Astrocyte (in vitro differentiated cells and primary cell): ENCODE results near the gene MBD2. TPM values are rescaled to one million over a fixed set of nuclear protein-coding genes. Genes with fewer than 3 reads are reported as not detected.
A peak's percentile ranks its signal among the peaks of the same experiment; 100 is the strongest.

Experiments used
- DNase-seq: peaks from one replicate; pipeline ENCODE4 v3.0.0-alpha.2; 2010; ENCODE audit warnings: low read depth
- FAIRE-seq: peaks from 2 replicates; lab custom pipeline; 2011; peaks lifted over from hg19 to GRCh38; lab: Jason Lieb, UNC
- H2AFZ ChIP-seq: 2 replicates; pipeline ENCODE4 v1.6.0; 2012; ENCODE audit warnings: low read depth, low read length, inconsistent platforms
- H3K27ac ChIP-seq: 2 replicates; pipeline ENCODE4 v1.5.1; 2011; ENCODE audit warnings: low read depth, low read length, inconsistent platforms
- H3K27me3 ChIP-seq: 2 replicates; pipeline ENCODE4 v1.6.0; 2011; ENCODE audit warnings: low read length, inconsistent platforms; ENCODE audit not compliant: insufficient read depth
- H3K36me3 ChIP-seq: 2 replicates; pipeline ENCODE4 v1.5.1; 2011; ENCODE audit warnings: low read length, inconsistent platforms; ENCODE audit not compliant: insufficient read depth
- H3K4me1 ChIP-seq: 2 replicates; pipeline ENCODE4 v1.5.1; 2011; ENCODE audit warnings: low read length, inconsistent platforms; ENCODE audit not compliant: insufficient read depth
- H3K4me2 ChIP-seq: 2 replicates; pipeline ENCODE4 v1.6.0; 2012; ENCODE audit warnings: low read length, inconsistent platforms
- H3K4me3 ChIP-seq: 2 replicates; pipeline ENCODE4 v1.5.1; 2011; ENCODE audit warnings: low read depth, mild to moderate bottlenecking, low read length, inconsistent platforms; ENCODE audit not compliant: insufficient read depth
- H3K79me2 ChIP-seq: 2 replicates; pipeline ENCODE4 v1.6.0; 2012; ENCODE audit warnings: mild to moderate bottlenecking, low read length, inconsistent platforms; ENCODE audit not compliant: insufficient read depth
- H3K9ac ChIP-seq: 2 replicates; pipeline ENCODE4 v1.6.0; 2012; ENCODE audit warnings: mild to moderate bottlenecking, low read length, inconsistent platforms
- H3K9me3 ChIP-seq: 2 replicates; pipeline ENCODE4 v1.5.1; 2012; ENCODE audit warnings: low read depth, mild to moderate bottlenecking, low read length, inconsistent platforms; ENCODE audit not compliant: insufficient read depth
- H4K20me1 ChIP-seq: 2 replicates; pipeline ENCODE4 v1.6.0; 2012; ENCODE audit warnings: low read length, inconsistent platforms; ENCODE audit not compliant: insufficient read depth
- H3K27ac Mint-ChIP-seq: one replicate; pipeline ENCODE4 v1.8.0; 2021; ENCODE audit warnings: mild to moderate bottlenecking, mixed read lengths; ENCODE audit not compliant: unreplicated experiment
- H3K27me3 Mint-ChIP-seq: one replicate; pipeline ENCODE4 v1.8.0; 2021; ENCODE audit warnings: low read depth, mixed read lengths; ENCODE audit not compliant: unreplicated experiment
- H3K36me3 Mint-ChIP-seq: one replicate; pipeline ENCODE4 v1.8.0; 2021; ENCODE audit warnings: low read depth, mixed read lengths; ENCODE audit not compliant: unreplicated experiment
- H3K4me1 Mint-ChIP-seq: one replicate; pipeline ENCODE4 v1.8.0; 2021; ENCODE audit warnings: low read depth, mixed read lengths; ENCODE audit not compliant: unreplicated experiment
- H3K4me3 Mint-ChIP-seq: one replicate; pipeline ENCODE4 v1.8.0; 2021; ENCODE audit warnings: mild to moderate bottlenecking, moderate library complexity, mixed read lengths; ENCODE audit not compliant: unreplicated experiment
- H3K9me3 Mint-ChIP-seq: one replicate; pipeline ENCODE4 v1.8.0; 2021; ENCODE audit warnings: mild to moderate bottlenecking, mixed read lengths; ENCODE audit not compliant: unreplicated experiment
- CTCF ChIP-seq: IDR thresholded peaks from 2 replicates; pipeline ENCODE4 v1.5.1; 2011; ENCODE audit warnings: low read depth, mild to moderate bottlenecking, inconsistent platforms, low read length, moderate library complexity; ENCODE audit not compliant: insufficient read depth
- EZH2 ChIP-seq: IDR thresholded peaks from 2 replicates; pipeline ENCODE4 v1.6.1; 2012; ENCODE audit warnings: mild to moderate bottlenecking, low read length, inconsistent platforms; ENCODE audit not compliant: insufficient read depth
- total RNA-seq: library from RNA; stranded (reverse); gene quantifications from 2 replicates; pipeline ENCODE4 v1.2.1, GENCODE V29; 2021

The MBD2 gene
- total RNA-seq, 1 donor from 2014 or later: 53.1 TPM

- Mint-ChIP-seq H3K4me3 (no peak overlapping the region), H3K4me1 (peaks cover 30% of the 10 kb centered on the region), H3K9me3 (no peaks in the 10 kb centered on the region), H3K27ac (no peak overlapping the region), H3K27me3 (no peaks in the 10 kb centered on the region), H3K36me3 (peaks cover 11% of the 10 kb centered on the region)
- Histone ChIP-seq H3K4me2 (no peak overlapping the region), H3K9ac (no peak overlapping the region), H3K36me3 (no peaks in the 10 kb centered on the region), H3K27ac (no peak overlapping the region), H3K4me1 (peaks cover 3% of the 10 kb centered on the region), H3K9me3 (no peaks in the 10 kb centered on the region), H3K79me2 (peaks cover 78% of the 10 kb centered on the region), H4K20me1 (peaks cover 40% of the 10 kb centered on the region), H3K4me3 (no peak overlapping the region), H3K27me3 (no peaks in the 10 kb centered on the region), H2AFZ (no peak overlapping the region)
- DNase-seq (no peak), FAIRE-seq (no peak)
- TF ChIP-seq CTCF (no peak), EZH2 (no peak)
These were observed 51.2 kb downstream of the MBD2 start for GRCh38 chr18:54173250-54173649.

DNA sequence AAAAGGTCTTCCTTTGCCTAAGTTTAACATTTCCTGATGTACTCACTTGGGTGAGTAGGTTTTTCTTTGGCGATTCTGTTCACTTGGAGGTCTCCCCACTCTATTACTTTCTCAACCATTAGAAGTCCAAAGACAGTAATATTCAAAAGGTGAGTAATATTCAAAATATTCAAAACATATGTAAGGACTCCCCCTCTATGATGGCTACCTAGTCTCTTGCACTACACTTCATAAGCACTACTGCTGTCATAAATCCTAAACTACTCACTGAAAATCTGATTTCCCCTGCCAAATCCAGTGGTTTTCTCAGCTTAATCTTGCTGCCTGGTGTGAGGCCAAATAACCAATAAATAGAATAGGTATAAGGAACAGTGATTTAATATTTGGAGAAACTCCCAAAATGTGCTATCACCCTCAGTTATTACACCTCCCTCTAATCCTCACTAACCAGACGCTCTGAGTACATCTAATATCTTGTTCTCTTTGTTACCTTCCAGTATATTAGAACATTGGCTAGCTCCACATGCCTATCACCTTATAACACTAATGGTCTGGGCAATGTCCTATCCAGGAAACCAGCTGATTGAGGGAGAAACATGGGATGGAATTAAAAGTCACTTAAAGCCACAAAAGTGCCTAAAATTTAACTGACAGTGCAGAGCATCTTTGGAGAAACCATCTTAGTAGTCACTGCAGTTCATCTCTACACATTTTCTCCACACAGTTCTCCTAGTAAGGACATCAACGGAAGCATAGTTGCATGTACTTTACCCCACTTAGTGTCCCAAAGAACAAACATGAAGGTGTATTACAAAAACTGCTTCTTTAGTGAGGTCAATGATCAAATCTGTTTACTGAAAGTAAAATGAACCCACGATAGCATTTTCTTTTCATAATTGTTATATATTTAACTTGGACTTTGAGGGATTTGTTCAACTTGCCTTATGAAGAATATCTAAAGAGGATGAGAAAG lies 54.8 kb downstream of the MBD2 start:
- Histone ChIP-seq H3K4me1 (peaks cover 3% of the 10 kb centered on the region), H3K27me3 (no peaks in the 10 kb centered on the region), H3K9me3 (no peaks in the 10 kb centered on the region), H3K9ac (no peak overlapping the region), H3K27ac (no peak overlapping the region), H2AFZ (no peak overlapping the region), H3K36me3 (peaks cover 9% of the 10 kb centered on the region), H3K4me3 (no peak overlapping the region), H4K20me1 (peaks cover 32% of the 10 kb centered on the region), H3K4me2 (no peak overlapping the region), H3K79me2 (peaks cover 57% of the 10 kb centered on the region)
- Mint-ChIP-seq H3K27me3 (no peaks in the 10 kb centered on the region), H3K9me3 (no peaks in the 10 kb centered on the region), H3K4me3 (no peak overlapping the region), H3K4me1 (peaks cover 18% of the 10 kb centered on the region), H3K27ac (no peak overlapping the region), H3K36me3 (peaks cover 9% of the 10 kb centered on the region)
- FAIRE-seq (peak; percentile 13), DNase-seq (peak; percentile 36)
- no peak for TF ChIP-seq EZH2

DNA sequence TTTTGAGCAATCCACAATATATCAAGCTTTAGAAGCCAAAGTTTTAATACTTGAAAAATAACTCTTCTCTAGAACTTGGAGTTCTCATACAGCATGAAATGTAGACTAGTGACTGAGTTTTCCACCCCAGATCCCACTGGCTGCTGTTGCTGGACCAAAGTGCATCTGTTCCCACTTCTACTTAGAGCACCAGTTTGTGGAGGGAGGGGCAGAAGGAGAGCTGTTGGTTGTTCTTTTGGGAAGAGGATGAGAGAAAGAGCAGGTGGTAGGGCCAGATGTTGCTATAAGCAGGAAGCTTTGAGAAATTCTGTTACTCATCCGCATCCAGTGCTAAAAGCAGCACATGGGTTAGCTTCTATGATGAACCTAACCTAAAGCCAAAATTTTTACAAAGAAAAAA lies 59.0 kb downstream of the MBD2 start:
- Histone ChIP-seq H3K4me1 (peaks cover 22% of the 10 kb centered on the region), H2AFZ (no peak overlapping the region), H4K20me1 (peaks cover 17% of the 10 kb centered on the region), H3K27me3 (no peaks in the 10 kb centered on the region), H3K36me3 (peaks cover 9% of the 10 kb centered on the region), H3K27ac (no peak overlapping the region), H3K9me3 (no peaks in the 10 kb centered on the region), H3K79me2 (peaks cover 28% of the 10 kb centered on the region), H3K4me3 (no peak overlapping the region), H3K9ac (no peak overlapping the region), H3K4me2 (no peak overlapping the region)
- Mint-ChIP-seq H3K27ac (no peak overlapping the region), H3K36me3 (peaks cover 14% of the 10 kb centered on the region), H3K4me1 (peaks cover 35% of the 10 kb centered on the region), H3K9me3 (no peaks in the 10 kb centered on the region), H3K4me3 (no peak overlapping the region), H3K27me3 (no peaks in the 10 kb centered on the region)
- FAIRE-seq (no peak), DNase-seq (no peak)
- TF ChIP-seq CTCF (no peak), EZH2 (no peak)
